RCC 7860 (cell line): ENCODE results near the gene NUB1.
"Not testable (repeated sequence)": the region's sequence is repeated elsewhere in the genome, so short reads cannot be mapped to it uniquely, and the experiment has no call there.

Experiments
- DNase-seq: peaks from one replicate; pipeline ENCODE4 v3.0.0-alpha.2; 2015; ENCODE audit warnings: low spot score
- FAIRE-seq: peaks from 2 replicates; lab custom pipeline; 2012; peaks lifted over from hg19 to GRCh38; lab: Jason Lieb, UNC

Gene NUB1, protein sequence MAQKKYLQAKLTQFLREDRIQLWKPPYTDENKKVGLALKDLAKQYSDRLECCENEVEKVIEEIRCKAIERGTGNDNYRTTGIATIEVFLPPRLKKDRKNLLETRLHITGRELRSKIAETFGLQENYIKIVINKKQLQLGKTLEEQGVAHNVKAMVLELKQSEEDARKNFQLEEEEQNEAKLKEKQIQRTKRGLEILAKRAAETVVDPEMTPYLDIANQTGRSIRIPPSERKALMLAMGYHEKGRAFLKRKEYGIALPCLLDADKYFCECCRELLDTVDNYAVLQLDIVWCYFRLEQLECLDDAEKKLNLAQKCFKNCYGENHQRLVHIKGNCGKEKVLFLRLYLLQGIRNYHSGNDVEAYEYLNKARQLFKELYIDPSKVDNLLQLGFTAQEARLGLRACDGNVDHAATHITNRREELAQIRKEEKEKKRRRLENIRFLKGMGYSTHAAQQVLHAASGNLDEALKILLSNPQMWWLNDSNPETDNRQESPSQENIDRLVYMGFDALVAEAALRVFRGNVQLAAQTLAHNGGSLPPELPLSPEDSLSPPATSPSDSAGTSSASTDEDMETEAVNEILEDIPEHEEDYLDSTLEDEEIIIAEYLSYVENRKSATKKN

GRCh38 chr7:151341357-151342101 is at the start of gene NUB1:
Gene NUB1 (plus strand): TSS chr7:151341812. CDS start chr7:151345350, 3,538 bp downstream.
- no peak for FAIRE-seq
- peak; percentile 81 for DNase-seq

DNA sequence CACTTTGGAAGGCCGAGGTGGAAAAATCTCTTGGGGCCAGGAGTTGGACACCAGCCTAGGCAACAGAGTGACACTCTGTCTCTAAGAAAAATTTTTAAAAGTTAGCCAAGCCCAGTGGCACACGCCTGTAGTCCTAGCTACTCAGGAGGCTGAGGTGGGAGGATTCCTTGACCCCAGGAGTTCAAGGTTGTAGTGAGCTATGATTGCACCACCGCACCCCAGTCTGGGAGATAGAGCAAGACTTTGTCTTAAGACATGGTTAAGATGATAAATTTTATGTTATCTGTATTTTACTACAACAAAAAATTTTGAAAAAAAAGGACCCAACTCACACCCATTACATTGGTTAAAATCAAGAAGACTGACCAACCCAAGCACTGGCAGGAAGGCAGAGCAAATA is 48.8 kb upstream of the NUB1 start:
- no peak for DNase-seq
- no peak for FAIRE-seq

DNA sequence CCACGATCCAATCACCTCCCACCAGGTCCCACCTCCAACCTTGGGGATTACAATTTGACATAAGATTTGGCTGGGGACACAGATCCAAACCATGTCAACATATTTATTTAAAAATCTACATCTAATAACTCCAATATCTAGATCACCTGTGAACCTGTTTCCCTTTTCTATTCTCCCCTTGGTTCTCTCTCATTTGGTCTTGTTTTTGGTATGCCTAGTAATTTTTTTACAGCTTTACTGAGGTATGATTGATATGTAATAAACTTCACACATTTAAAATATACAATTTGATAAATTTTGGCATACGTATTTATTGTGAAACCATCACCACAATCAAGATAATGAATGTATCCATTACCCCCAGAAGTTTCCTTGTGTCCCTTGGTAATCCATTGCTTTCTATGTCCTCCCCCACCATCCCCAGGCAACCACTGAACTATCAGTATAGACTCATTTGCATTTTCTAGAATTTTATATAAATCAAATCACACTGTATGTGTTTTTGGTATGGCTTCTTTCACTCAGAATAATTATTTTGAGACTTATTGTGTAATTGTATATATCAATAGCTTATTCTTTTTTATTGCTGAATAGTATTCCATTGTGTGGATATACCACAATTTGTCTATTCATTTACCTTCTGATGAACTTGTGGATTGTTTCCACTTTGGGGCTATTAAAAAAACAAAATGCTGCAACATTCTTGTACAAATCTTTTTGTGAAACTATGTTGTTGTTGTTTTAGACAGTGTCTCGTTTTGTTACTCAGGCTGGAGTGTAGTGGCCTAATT is 45.2 kb upstream of the NUB1 start:
- FAIRE-seq (no peak), DNase-seq (no peak)

DNA sequence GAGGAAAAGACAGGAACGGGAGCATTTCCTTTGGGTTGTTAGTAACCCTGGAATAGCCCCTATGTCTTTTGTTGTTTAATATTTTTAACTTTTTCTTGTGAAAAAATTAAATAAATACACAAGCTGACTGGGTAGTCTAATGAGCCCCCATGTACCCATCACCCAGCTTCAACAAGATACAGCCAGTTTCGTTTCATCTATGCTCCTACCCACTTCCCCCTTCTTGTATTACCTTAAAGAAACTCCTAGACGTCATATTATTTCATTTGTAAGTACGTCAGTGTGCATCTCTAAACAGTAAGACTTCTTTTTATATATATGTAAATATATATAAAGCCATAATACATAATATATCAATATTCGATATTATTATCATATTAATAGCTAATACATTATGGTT is 42.8 kb upstream of the NUB1 start:
- FAIRE-seq (no peak), DNase-seq (no peak)

- FAIRE-seq (no peak), DNase-seq (no peak)
These were observed 42.1 kb upstream of the NUB1 start for GRCh38 chr7:151299530-151299929.

- no peak for DNase-seq
- no peak for FAIRE-seq
These were observed 41.5 kb upstream of the NUB1 start for GRCh38 chr7:151299940-151300645.

- DNase-seq (no peak), FAIRE-seq (no peak)
These were observed 39.8 kb upstream of the NUB1 start for GRCh38 chr7:151301471-151302462.

DNA sequence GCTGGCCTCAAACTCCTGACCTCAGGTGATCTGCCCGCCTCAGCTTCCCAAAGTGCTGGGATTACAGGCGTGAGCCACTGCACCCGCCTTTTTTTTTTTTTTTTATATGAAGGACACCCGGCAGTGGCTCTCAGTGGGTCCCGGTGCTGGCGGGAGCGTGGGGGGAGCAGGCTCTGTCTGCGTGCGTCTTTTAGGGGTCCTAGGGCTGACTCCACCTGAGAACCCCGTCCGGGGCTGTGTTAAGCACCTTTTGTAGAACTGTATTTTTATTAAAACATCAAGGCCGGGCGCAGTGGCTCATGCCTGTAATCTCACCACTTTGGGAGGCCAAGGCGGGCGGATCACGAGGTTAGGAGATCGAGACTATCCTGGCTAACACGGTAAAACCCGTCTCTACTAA is 37.4 kb upstream of the NUB1 start:
- FAIRE-seq, DNase-seq: not testable (repeated sequence)

DNA sequence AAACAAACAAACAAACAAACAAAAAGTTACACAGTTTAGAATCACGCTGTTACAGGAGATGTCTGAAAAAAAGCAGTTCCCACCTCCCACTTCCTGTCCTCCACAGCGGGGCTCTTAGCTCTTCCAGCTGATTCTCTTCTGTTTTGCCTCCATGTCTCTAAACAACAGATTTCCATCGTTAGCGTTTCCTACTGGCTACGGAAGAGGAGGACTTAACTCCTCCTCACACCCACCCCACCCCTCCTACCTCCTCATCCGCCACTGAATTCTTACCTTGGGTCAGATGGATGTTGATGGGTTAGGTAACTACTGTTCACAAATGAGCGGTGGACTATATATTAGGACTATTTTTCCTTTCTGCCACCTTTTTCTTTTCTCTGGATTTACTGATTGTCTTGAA is 36.8 kb upstream of the NUB1 start:
- DNase-seq (no peak), FAIRE-seq (no peak)

- FAIRE-seq (no peak), DNase-seq (no peak)
These were observed 35.2 kb upstream of the NUB1 start for GRCh38 chr7:151306374-151306773.

- DNase-seq (no peak), FAIRE-seq (no peak)
These were observed 34.8 kb upstream of the NUB1 start for GRCh38 chr7:151306860-151307259.

- FAIRE-seq (no peak), DNase-seq (no peak)
These were observed 34.1 kb upstream of the NUB1 start for GRCh38 chr7:151307536-151307935.

DNA sequence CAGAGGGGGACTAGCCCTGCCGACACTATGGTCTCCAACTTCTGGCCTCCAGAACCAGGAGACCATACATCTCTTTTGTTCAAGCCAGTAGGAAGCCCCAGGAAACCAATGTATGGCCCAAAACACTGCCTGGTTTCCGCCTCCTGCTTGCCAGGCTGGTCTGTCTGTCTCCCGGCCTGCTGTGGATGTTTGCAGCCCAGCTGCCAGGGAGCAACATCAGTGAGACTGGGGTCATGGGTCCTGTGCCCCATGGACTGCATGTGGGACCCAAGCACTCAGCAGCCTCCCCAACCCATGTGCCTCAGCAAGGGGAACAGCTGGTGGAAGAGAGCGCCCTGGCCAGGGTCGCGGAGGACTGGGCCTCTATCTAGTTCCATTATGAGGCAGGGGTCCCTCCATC is 33.4 kb upstream of the NUB1 start:
- DNase-seq, result no peak
- FAIRE-seq, result no peak

GRCh38 chr7:151308791-151309190 is 32.8 kb upstream of the NUB1 start:
- DNase-seq (no peak), FAIRE-seq (no peak)

DNA sequence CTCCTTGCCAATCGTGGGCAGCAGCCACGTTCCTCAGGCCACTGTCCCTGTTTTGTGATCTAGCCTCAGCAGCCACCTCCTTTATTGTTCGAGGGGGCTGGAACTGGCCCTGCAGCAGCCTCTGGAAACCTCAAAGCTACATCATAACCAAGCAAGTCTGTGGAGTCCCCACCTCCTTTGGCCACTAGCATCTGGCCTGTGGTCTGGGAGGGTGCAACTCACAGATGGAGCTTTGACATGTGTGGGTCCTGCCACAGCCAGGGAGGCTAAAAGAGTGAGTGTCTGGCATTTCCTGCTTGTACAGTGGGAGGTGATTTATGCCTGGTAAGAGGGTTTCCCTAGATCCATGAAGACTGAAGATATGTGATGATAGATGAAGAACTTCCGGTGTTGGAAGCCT is 32.3 kb upstream of the NUB1 start:
- DNase-seq (peak; percentile 35), FAIRE-seq (no peak)

DNA sequence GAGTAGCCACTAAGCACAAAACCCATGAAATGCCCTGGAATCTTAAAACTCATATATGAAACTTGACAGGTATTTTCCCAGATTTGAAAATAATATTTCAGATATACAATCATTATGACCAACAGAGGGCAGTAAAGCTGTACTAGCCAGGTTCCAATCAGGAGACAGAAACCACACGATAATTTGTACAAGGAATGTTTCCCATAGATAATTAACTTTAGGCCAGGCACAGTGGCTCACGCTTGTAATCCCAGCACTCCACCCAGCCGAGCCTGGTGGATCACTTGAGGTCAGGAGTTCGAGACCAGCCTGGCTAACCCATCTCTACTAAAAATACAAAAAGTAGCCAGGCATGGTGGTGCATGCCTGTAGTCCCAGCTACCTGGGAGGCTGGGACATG is 31.0 kb upstream of the NUB1 start:
- DNase-seq (peak; percentile 59), FAIRE-seq (no peak)

GRCh38 chr7:151311294-151311864 is 30.2 kb upstream of the NUB1 start:
- FAIRE-seq, result no peak
- DNase-seq, result no peak

DNA sequence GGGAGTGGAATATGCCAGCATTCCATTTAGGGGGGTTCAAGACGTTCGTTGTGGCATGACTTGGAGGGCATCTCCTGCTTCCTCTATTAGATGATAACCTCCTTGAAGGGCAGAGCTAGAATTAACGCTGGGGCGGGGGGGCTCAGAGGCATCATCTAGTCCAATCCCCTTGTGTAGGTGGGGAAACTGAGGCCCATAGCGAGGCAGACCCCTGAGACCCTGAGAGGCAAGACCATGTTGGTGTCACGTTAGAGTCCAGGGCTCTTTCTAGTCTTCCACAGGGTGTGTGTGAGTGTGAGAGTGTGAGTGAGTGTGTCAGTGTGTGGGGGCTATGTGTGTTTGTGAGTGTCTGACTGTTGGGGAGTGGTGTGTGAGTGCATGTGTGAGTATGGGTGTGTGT is 29.3 kb upstream of the NUB1 start:
- no peak for FAIRE-seq
- DNase-seq, result no peak
